ENCODE measurements around the gene CPSF4L. TPM values are rescaled to one million over a fixed set of nuclear protein-coding genes. Genes with fewer than 3 reads are reported as not detected.
A peak's percentile ranks its signal among the peaks of the same experiment; 100 is the strongest.

The CPSF4L gene
- total and polyA plus RNA-seq, 2 of the 13 experiments (the other 11 are each of a cell fraction or from before 2014, with no cell fraction given) = 0.73 to 1.6 TPM

- no peak for TF ChIP-seq ZNF382 (CRISPR knock-in tag; IDR thresholded peaks at IDR 0.05; ENCODE audit: borderline replicate concordance)
- no peak for TF ChIP-seq UBTF (CRISPR knock-in tag; IDR thresholded peaks at IDR 0.05)
- TF ChIP-seq ZNF572 (CRISPR knock-in tag; IDR thresholded peaks at IDR 0.05) = 0 out of 2 replicates have a peak, but pooled peaks have one; percentile 34
- TF ChIP-seq ZSCAN29 (CRISPR knock-in tag; conservative IDR thresholded peaks at IDR 0.05) = no peak; the same call in 1 of the 2 replicates
- no peak for TF ChIP-seq SYNCRIP (IDR thresholded peaks at IDR 0.05; ENCODE audit: insufficient read depth, low read depth, low read length)
- no peak for TF ChIP-seq ZMAT5 (CRISPR knock-in tag; IDR thresholded peaks at IDR 0.05; ENCODE audit: borderline replicate concordance, low read depth)
- no peak for TF ChIP-seq RERE (CRISPR knock-in tag; IDR thresholded peaks at IDR 0.05; ENCODE audit: low read depth)
- no peak for TF ChIP-seq MBD4 (IDR thresholded peaks at IDR 0.05; ENCODE audit: borderline replicate concordance, low read length)
- 0 out of 2 replicates have a peak, but pooled peaks have one; percentile 39 for TF ChIP-seq CENPBD1 (CRISPR knock-in tag; IDR thresholded peaks at IDR 0.05; ENCODE audit: borderline replicate concordance, low read depth)
- no peak for TF ChIP-seq ZMYM2 (CRISPR knock-in tag; IDR thresholded peaks at IDR 0.05)
- TF ChIP-seq ZNF543 (CRISPR knock-in tag; IDR thresholded peaks at IDR 0.05) = no peak
- no peak for TF ChIP-seq ZNF30 (CRISPR knock-in tag; IDR thresholded peaks at IDR 0.05)
- peak; percentile 20; the same call in 1 of the 2 replicates for TF ChIP-seq HNF4G (IDR thresholded peaks at IDR 0.05; ENCODE audit: borderline replicate concordance, low read depth, low read length)
- no peak for TF ChIP-seq HNF4G (CRISPR knock-in tag; IDR thresholded peaks at IDR 0.05; ENCODE audit: borderline replicate concordance, low read depth)
These were observed 48.3 kb upstream of the CPSF4L start (continued) for GRCh38 chr17:73309727-73310596.

Data from HepG2 (cell line).